SU-DHL-6 (cell line): Measurements from ENCODE around the gene SPRY2.

Experiments
- EZH2phosphoT487 ChIP-seq: fragments of 200-600 bp; sonication (generic), shearing (Covaris generic); conservative IDR thresholded peaks from 2 replicates; pipeline ENCODE4 v1.6.1; 2018; ENCODE audit warnings: mild to moderate bottlenecking, antibody characterized with exemption, low read length, moderate library complexity, mixed read lengths
- TF ChIP-seq, protein P1 (sequence below): fragments of 200-600 bp; sonication (generic); IDR thresholded peaks from one replicate; pipeline ENCODE4 v1.5.1; 2017; ENCODE audit warnings: antibody characterized with exemption, mild to moderate bottlenecking, low read length, moderate library complexity; ENCODE audit not compliant: insufficient read depth, poor library complexity, severe bottlenecking

GRCh38 chr13:80363890-80364503 is 23.1 kb upstream of the SPRY2 start:
- TF ChIP-seq, protein P1, sequence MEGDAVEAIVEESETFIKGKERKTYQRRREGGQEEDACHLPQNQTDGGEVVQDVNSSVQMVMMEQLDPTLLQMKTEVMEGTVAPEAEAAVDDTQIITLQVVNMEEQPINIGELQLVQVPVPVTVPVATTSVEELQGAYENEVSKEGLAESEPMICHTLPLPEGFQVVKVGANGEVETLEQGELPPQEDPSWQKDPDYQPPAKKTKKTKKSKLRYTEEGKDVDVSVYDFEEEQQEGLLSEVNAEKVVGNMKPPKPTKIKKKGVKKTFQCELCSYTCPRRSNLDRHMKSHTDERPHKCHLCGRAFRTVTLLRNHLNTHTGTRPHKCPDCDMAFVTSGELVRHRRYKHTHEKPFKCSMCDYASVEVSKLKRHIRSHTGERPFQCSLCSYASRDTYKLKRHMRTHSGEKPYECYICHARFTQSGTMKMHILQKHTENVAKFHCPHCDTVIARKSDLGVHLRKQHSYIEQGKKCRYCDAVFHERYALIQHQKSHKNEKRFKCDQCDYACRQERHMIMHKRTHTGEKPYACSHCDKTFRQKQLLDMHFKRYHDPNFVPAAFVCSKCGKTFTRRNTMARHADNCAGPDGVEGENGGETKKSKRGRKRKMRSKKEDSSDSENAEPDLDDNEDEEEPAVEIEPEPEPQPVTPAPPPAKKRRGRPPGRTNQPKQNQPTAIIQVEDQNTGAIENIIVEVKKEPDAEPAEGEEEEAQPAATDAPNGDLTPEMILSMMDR = peak; percentile 48
- no peak for TF ChIP-seq EZH2phosphoT487
